C4-2B (cell line): ENCODE measurements around the gene GTF2H2C.

ENCODE experiments used
- ZFX ChIP-seq: fragments of 450-650 bp; IDR thresholded peaks from 2 replicates; pipeline ENCODE4 v1.6.1; 2017
- TF ChIP-seq, protein P1 (sequence below): fragments of 450-650 bp; conservative IDR thresholded peaks from 2 replicates; pipeline ENCODE4 v1.5.1; 2017; ENCODE audit warnings: mild to moderate bottlenecking

- TF ChIP-seq, protein P1, sequence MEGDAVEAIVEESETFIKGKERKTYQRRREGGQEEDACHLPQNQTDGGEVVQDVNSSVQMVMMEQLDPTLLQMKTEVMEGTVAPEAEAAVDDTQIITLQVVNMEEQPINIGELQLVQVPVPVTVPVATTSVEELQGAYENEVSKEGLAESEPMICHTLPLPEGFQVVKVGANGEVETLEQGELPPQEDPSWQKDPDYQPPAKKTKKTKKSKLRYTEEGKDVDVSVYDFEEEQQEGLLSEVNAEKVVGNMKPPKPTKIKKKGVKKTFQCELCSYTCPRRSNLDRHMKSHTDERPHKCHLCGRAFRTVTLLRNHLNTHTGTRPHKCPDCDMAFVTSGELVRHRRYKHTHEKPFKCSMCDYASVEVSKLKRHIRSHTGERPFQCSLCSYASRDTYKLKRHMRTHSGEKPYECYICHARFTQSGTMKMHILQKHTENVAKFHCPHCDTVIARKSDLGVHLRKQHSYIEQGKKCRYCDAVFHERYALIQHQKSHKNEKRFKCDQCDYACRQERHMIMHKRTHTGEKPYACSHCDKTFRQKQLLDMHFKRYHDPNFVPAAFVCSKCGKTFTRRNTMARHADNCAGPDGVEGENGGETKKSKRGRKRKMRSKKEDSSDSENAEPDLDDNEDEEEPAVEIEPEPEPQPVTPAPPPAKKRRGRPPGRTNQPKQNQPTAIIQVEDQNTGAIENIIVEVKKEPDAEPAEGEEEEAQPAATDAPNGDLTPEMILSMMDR: no peak
- TF ChIP-seq ZFX: no peak
Observed at GRCh38 chr5:69525490-69525889, 34.5 kb upstream of the GTF2H2C start.
